ENCODE results near the gene AGAP1. TPM values are rescaled to one million over a fixed set of nuclear protein-coding genes. Genes with fewer than 3 reads are reported as not detected.
A peak's percentile ranks its signal among the peaks of the same experiment; 100 is the strongest.

The AGAP1 gene
- total and polyA plus RNA-seq, 8 donors = 5.0 to 27.6 (median 17.4) TPM

DNA sequence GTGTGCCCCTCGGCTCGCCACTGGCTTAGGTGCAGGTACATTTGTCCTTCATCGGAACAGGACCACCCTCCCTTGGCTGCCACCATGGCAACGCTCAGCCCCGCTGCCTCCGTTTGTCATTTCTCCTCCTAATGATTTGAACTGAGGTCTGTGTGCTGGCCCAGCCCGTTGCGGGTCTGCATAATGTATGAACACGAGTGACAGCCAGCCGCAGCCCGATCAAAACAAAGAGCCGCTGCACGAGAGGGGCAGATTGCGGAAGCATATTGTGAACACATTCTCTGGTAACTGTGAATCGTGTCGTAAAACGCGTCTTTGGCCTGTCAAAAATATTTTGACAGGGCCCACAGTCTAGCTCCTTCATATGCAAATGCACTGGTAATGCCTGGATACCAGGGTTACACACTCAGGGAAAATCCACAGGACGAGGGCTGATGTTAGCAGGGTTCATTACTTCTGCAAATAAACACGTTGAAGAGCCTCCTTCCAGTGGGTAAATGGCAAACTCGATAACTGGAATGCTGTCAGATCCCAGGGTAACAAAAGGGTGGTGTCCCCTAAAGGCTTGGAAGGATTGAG, 137.0 kb downstream of the AGAP1 start:
- FAIRE-seq = no peak
- WGBS, 2 donors = 88 to 89% methylated on average over 21 of the region's 21 CpGs
- no peak for TF ChIP-seq CTCF (IDR thresholded peaks at IDR 0.05)

GRCh38 chr2:235634435-235635158, 140.8 kb downstream of the AGAP1 start:
- H3K9me3 ChIP-seq = no peaks in the 10 kb centered on the region
- H3K4me3 ChIP-seq = no peak overlapping the region
- 85 to 86% methylated on average over 12 of the region's 12 CpGs for WGBS, 2 donors
- TF ChIP-seq CTCF (IDR thresholded peaks at IDR 0.05) = no peak
- FAIRE-seq (no peak), ATAC-seq (no peak), DNase-seq (no peak)
- no peaks in the 10 kb centered on the region for H3K4me1 ChIP-seq
- intact Hi-C loops (cut with DNase I) = no loop called here
- no peaks in the 10 kb centered on the region for H3K36me3 ChIP-seq
- no peak overlapping the region for H3K27ac ChIP-seq
- H3K27me3 ChIP-seq = no peaks in the 10 kb centered on the region

More for the DNA sequence above, 137.0 kb downstream of the AGAP1 start:
- DNase-seq (no peak), ATAC-seq (peak in 1 of 4 donors; percentile 31)
- H3K4me3 ChIP-seq = no peak overlapping the region
- no peaks in the 10 kb centered on the region for H3K27me3 ChIP-seq
- H3K36me3 ChIP-seq = no peaks in the 10 kb centered on the region
- no peaks in the 10 kb centered on the region for H3K4me1 ChIP-seq
- no peak overlapping the region for H3K27ac ChIP-seq
- no peaks in the 10 kb centered on the region for H3K9me3 ChIP-seq
- intact Hi-C loops (cut with DNase I) = no loop called here

GRCh38 chr2:235636546-235636945, 142.7 kb downstream of the AGAP1 start:
- no peaks in the 10 kb centered on the region for H3K9me3 ChIP-seq
- H3K27ac ChIP-seq = no peak overlapping the region
- no peak overlapping the region for H3K4me3 ChIP-seq
- FAIRE-seq = no peak
- intact Hi-C loops (cut with DNase I) = no loop called here
- no peak for DNase-seq
- H3K36me3 ChIP-seq = no peaks in the 10 kb centered on the region
- 90 to 91% methylated on average over 12 of the region's 12 CpGs for WGBS, 2 donors
- H3K27me3 ChIP-seq = no peaks in the 10 kb centered on the region
- peaks cover 0 to 9% (median 6%) of the 10 kb centered on the region in 3 donors for H3K4me1 ChIP-seq
- TF ChIP-seq CTCF (IDR thresholded peaks at IDR 0.05) = no peak
- no peak for ATAC-seq

- TF ChIP-seq CTCF (IDR thresholded peaks at IDR 0.05) = no peak
- intact Hi-C loops (cut with DNase I) = no loop called here
- Histone ChIP-seq H3K4me1 (peaks cover 0 to 9% (median 6%) of the 10 kb centered on the region in 3 donors), H3K27ac (no peak overlapping the region), H3K36me3 (no peaks in the 10 kb centered on the region), H3K27me3 (no peaks in the 10 kb centered on the region), H3K9me3 (no peaks in the 10 kb centered on the region), H3K4me3 (no peak overlapping the region)
- 74 to 75% methylated on average over 7 of the region's 7 CpGs for WGBS, 2 donors
- DNase-seq (no peak), ATAC-seq (no peak), FAIRE-seq (no peak)
These were observed 144.1 kb downstream of the AGAP1 start for GRCh38 chr2:235637896-235638295.
